Omental fat pad (tissue), 4 donors: ENCODE results near the gene NOS3. TPM values are rescaled to one million over a fixed set of nuclear protein-coding genes. Genes with fewer than 3 reads are reported as not detected.
"Not testable (repeated sequence)": the region's sequence is repeated elsewhere in the genome, so short reads cannot be mapped to it uniquely, and the experiment has no call there.

Experiments used
- ATAC-seq: fragments of 150-250 bp; one replicate; pipeline ENCODE4 v1.9.1; 2016; ENCODE audit warnings: mild to moderate bottlenecking, moderate library complexity; ENCODE audit not compliant: low FRiP score
- DNase-seq: peaks from one replicate; pipeline ENCODE4 v3.0.0-alpha.2; 2019; ENCODE audit warnings: low spot score
- total RNA-seq, 4 donors: library from RNA; depleted of rRNA; stranded (reverse); fragments of >200 nt; gene quantifications; one replicate each; pipeline ENCODE4 v1.1.0, GENCODE V29; 2016
- TF ChIP-seq, protein P1 (sequence below), 3 donors: fragments of 450-650 bp; IDR thresholded peaks; one replicate each; pipeline ENCODE4 v1.5.1; 2016 to 2017; ENCODE audit warnings: antibody characterized with exemption in 3 of 3, mild to moderate bottlenecking in 3 of 3, moderate library complexity in 2 of 3

Gene NOS3
- total RNA-seq, 4 donors from 2014 or later: 11.2 to 75.3 (median 25.2) TPM

DNA sequence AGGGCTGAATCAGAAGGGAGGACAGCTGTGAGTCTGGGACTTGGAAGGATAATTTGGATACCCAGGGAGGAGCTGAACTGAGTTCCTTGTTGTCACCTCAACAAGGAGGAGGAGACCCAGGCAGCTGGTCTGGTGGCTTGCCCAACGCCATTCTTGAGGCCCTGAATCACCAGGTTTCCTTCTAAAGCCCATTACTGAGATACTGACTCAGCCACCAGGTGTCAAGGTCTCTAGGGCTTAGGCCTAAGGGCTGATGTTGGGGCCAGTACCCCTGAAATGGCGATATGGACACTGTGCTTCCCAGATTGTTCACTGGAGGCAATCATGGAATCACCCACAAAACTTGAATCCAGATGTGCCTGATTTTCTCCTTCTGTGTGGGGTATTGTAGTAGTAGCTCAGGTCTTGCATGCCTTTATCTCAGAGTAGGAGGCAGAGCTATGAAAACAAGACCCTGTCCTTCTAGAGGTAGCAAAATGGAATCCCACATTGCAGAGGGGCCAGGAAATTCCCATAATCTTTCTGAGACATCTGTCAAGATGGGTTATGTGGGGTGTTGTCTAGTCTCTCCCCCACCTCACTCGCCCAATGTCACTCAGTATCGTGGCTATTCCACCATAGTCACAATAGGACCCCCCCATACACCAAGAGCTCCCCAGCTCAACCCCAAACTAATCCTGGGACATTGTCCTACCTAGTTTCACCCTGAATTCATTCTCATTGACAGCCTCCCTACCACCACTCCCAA, 35.3 kb downstream of the NOS3 start:
- ATAC-seq (no peak), DNase-seq (no peak)
- TF ChIP-seq, protein P1, sequence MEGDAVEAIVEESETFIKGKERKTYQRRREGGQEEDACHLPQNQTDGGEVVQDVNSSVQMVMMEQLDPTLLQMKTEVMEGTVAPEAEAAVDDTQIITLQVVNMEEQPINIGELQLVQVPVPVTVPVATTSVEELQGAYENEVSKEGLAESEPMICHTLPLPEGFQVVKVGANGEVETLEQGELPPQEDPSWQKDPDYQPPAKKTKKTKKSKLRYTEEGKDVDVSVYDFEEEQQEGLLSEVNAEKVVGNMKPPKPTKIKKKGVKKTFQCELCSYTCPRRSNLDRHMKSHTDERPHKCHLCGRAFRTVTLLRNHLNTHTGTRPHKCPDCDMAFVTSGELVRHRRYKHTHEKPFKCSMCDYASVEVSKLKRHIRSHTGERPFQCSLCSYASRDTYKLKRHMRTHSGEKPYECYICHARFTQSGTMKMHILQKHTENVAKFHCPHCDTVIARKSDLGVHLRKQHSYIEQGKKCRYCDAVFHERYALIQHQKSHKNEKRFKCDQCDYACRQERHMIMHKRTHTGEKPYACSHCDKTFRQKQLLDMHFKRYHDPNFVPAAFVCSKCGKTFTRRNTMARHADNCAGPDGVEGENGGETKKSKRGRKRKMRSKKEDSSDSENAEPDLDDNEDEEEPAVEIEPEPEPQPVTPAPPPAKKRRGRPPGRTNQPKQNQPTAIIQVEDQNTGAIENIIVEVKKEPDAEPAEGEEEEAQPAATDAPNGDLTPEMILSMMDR (IDR thresholded peaks at IDR 0.05): no peak

DNA sequence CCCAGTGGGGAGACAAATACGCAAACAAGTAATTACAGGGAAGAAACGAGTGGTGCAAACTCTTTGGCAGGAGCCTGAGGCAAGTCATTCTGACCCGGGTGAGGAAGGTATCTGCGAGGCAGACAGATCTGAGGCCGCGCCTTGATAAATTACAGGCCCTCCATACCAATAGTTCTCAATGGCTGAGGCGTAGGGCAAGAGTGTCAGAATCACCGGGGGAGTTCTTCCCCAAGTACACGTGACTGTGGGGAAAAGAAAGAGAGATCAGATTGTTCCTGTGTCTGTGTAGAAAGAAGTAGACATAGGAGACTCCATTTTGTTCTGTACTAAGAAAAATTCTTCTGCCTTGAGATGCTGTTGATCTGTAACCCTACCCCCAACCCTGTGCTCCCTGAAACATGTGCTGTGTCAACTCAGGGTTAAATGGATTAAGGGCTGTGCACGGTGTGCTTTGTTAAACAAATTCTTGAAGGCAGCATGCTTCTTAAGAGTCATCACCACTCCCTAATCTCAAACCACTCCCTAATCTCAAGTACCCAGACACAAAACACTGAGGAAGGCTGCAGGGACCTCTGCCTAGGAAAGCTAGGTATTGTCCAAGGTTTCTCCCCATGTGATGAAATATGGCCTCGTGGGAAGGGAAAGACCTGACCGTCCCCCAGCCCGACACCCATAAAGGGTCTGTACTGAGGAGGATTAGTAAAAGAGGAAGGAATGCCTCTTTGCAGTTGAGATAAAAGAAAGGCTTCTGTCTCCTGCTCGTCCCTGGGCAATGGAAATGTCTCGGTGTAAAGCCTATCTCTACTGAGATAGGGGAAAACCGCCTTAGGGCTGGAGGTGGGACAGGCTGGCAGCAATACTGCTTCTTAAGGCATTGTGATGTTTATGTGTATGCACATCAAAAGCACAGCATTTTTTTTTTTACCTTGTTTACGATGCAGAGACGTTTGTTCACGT, 36.2 kb downstream of the NOS3 start:
- not testable (repeated sequence) for DNase-seq
- ATAC-seq: peak; percentile 62

DNA sequence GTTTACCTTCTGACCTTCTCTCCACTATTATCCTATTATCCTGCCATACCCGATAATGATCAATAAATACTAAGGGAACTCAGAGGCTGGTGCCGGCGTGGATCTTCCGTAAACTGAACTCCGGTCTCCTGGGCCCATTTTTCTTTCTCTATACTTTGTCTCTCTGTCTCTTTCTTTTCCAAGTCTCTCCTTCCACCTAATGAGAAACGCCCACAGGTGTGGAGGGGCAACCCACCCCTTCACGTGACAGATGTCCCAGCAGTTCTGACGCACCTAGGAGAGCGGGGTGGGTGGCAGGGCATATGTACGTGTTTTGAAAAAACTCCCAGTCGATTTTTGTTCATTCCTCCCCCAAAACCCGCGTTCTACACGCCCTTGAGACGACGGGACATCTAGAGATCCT, 36.9 kb downstream of the NOS3 start:
- ATAC-seq, DNase-seq: not testable (repeated sequence)

DNA sequence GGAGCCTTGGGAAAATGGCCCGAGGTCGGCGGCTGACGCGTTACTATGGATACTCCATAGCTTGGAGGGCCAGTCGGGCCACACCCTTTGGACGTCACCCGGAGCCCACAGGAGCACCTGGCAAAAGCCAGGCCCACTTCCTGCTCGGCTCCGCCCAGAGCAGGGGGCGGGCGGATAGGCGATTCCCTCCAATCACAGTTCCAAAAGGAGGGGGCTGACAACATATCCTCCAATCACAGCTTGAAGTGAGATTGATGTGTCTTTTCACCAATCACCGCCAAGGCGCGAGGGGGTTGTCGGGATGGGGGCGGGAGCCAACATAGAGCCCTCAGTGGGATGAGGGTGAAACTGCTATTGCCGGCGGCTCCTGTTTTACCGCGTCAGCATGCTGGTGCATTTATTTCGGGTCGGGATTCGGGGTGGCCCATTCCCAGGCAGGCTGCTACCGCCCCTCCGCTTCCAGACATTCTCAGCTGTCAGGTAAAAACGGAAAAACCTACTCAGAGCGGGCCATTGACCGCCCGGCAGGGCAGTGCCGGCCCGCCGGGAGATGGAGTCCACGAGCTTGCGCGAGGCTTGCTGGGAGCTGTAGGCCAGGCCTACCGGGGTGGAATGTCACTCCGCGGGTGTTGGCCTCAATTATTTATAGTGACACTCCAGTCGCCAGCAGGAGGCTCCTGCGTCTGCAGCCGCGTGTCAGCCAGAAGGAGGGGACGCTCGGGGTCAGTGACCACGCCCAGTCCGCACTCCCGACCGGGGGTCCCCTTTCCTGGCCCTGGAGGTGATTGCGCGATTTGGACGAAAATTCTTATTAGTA, 37.5 kb downstream of the NOS3 start, which contains the start of gene ABCB8:
TSS of gene ABCB8 (plus strand) at position 320 of the 817 bp plus-strand sequence. CDS start at position 386, 66 bp downstream.
- DNase-seq (peak; percentile 98), ATAC-seq (peak; percentile 97)
- TF ChIP-seq, protein P1 (IDR thresholded peaks at IDR 0.05): no peak

DNA sequence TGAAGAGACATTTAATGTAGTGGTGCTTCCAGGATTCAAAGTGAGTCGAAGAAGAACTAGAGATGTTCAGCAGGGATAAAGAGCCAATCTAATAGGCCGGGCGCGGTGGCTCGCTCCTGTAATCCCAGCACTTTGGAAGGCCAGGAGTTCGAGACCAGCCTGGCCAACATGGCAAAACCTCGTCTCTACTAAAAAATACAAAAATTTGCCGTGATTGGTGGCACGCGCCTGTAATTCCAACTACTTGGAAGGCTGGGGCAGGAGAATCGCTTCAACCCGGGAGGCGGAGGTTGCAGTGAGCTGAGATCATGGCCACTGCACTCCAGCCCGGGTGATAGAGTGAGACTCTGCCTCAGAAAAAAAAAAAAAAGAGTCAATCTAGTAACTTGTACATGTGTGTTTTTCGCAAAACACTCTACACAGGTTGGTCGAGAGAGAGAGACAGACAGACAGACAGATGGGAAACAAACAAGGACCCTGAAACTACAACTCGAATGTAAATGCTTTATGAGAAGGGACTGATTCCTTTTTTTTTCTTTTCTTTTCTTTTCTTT, 38.2 kb downstream of the NOS3 start:
- no peak for ATAC-seq
- DNase-seq: no peak

DNA sequence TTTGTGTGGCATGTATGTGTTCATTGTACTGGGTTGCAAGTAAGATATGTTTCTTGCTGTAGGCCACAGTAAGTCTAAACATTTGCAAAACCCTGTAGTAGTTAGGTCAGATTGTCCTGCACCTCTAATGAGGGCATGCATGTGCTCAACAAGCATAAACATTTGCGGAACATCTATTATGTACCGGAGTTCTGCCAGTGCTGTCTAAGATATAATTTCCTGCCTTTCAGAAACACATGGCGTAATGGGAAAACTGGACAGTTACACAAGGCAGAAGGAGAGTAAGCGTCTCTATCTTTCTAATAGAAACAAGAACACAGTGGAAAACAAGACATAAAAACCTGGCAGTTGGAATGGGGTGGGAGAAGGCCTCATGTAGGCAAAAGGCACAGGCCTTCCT, 40.2 kb downstream of the NOS3 start:
- TF ChIP-seq, protein P1 (IDR thresholded peaks at IDR 0.05): no peak
- DNase-seq: no peak

More for the DNA sequence above, 38.2 kb downstream of the NOS3 start:
- TF ChIP-seq, protein P1 (IDR thresholded peaks at IDR 0.05): no peak

DNA sequence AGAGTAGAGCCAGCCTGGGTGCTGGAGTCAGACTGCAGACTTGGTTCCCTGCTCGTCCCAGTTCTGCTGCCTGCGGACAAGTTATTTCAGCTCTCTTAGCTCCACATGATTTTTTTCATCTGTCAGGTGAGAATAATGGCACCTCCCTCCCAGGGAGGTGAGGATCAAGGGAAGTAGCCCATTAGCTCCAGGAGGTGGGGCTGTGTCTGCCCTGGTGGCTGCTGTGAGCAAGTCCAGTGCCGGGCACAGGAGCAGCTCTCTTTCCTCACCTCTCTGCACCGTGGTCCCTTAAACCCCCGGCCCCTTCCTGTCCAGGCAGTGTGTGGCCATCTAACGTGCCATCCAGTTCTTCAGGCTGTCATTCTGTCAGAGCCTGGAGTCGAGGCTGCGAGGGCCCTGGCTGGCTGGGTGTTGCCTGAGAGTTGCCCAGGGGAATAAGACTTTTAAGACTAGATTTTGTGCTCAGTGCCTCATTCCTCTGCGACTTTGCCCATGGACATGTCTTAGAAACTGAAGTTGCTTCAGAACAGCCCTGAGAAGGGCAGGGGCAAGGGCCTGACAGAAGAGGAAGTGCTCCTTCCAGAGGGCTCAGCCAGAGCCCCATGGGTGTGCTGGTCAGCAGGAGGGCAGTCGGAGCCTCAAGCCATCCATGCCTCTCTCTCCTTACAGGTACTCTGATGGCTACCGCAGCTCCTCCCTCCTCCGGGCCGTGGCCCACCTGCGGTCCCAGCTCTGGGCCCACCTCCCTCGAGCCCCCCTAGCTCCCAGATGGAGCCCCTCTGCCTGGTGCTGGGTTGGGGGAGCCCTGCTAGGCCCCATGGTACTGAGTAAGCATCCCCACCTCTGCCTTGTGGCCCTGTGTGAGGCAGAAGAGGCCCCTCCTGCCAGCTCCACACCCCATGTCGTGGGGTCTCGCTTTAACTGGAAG, 42.4 kb downstream of the NOS3 start:
- DNase-seq (no peak), ATAC-seq (no peak)
- TF ChIP-seq, protein P1 (IDR thresholded peaks at IDR 0.05): no peak

More for the DNA sequence above, 40.2 kb downstream of the NOS3 start:
- no peak for ATAC-seq
